ENCODE results near the gene DYNC1LI1.

The DYNC1LI1 gene

GRCh38 chr3:32492684-32493436 lies 77.8 kb downstream of the DYNC1LI1 start:
- no peak for DNase-seq (ENCODE audit: low read depth)

GRCh38 chr3:32488474-32489008 lies 82.1 kb downstream of the DYNC1LI1 start:
- DNase-seq (ENCODE audit: low read depth), result no peak

- DNase-seq (ENCODE audit: low read depth), result no peak
These were observed 82.7 kb downstream of the DYNC1LI1 start for GRCh38 chr3:32487781-32488473.

DNA sequence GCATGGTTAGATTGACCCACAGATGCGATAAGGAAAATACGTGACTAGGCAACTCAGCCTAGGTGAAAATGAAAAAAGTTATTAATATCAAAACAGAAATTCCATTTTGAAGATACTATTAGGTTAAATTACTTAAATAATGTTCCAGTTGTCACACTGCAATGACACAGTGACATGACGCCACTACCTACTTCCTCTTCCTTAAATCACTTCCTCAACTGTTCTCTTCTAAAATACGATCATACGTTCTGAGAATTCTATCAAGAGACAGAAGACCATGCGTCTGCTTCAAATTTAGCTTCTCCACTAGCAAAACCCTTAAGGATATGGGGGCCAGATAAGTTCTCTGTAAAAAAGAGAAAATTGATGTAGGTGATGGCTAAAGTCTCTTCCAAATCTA lies 86.2 kb downstream of the DYNC1LI1 start:
- no peak for DNase-seq (ENCODE audit: low read depth)

- DNase-seq (ENCODE audit: low read depth), result no peak
These were observed 86.9 kb downstream of the DYNC1LI1 start for GRCh38 chr3:32483772-32484171.

- DNase-seq (ENCODE audit: low read depth), result no peak
These were observed 88.0 kb downstream of the DYNC1LI1 start for GRCh38 chr3:32482693-32483092.

GRCh38 chr3:32481791-32482631 lies 88.6 kb downstream of the DYNC1LI1 start:
- no peak for DNase-seq (ENCODE audit: low read depth)

- DNase-seq (ENCODE audit: low read depth), result no peak
These were observed 90.1 kb downstream of the DYNC1LI1 start for GRCh38 chr3:32480604-32481003.

Measured in T-helper 22 cell (primary cell).